ENCODE results near the gene CDK7.
"Not testable (repeated sequence)": the region's sequence is repeated elsewhere in the genome, so short reads cannot be mapped to it uniquely, and the experiment has no call there.

CDK7 gene

DNA sequence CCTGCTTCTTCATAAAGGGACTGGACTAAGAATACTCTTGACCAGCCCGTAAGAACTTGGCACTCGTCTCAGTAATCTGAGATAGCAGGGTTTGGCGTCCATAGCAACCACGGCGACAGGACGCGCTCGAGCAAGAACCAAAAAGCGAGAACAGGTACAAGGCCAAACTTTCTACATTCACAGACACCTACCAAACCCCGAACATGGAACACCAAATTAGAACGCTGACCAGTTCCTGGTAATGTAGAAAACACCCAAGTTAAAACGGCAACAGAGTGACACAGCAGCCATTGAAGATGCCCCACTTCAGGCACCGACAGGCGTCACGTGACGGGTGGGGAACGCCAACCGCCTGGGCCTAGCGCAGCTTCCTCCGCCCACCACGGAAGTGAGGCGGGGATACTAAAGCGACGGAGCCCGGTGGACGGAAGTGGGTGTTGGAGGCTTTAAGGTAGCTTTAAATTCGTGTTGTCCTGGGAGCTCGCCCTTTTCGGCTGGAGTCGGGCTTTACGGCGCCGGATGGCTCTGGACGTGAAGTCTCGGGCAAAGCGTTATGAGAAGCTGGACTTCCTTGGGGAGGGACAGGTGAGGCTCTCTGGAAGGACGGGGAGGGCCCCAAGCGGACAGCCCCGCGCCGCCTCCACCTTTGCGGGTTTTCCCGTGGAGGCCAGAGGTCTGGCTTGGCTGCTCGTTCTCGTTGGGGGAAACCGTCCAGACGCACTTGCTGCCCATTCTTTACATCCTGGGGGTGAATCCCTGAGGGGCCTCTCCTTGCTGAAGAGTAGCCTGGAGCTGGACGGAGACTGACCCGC, at the start of gene CDK7:
Gene CDK7, plus strand, starts transcription at position 430 of the 812 bp plus-strand sequence. Its CDS starts 90 bp downstream, at position 520.
- peak; percentile 87 for DNase-seq (ENCODE audit: low read depth)

DNA sequence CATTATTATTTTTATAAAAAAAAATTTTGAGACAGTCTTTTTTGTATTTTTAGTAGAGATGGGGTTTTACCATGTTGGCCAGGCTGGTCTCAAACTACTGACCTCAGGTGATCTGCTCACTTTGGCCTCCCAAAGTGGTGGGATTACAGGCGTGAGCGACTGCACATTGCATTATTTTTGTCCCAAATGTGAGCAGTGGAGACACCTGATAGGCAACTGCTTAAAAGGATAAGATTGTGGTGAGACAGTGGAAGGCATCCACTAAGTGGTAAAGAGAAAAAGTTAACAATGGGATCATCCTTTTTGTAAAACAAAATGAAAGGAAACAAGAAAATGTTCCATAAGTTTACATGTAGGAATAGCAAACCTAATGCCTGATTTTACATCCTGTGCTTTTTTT, 47.3 kb upstream of the CDK7 start:
- no peak for DNase-seq (ENCODE audit: low read depth)

DNA sequence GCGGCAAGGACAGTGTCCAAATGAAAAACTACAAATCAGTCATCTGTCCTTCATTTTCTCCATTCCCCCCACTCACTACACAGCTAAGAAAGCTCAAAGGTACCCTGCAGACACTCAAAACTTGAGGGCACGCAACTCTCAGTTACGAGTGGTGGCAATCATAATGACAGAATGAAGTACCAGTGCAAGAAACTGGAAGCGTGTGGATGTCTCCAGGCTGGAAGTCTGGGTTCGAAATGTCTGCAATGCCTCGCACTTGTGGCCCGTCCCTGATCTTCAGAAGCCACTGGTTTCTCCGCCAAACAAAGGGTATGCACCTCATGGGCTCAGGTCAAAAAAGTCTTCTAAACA, 45.9 kb upstream of the CDK7 start:
- DNase-seq (ENCODE audit: low read depth): no peak

DNA sequence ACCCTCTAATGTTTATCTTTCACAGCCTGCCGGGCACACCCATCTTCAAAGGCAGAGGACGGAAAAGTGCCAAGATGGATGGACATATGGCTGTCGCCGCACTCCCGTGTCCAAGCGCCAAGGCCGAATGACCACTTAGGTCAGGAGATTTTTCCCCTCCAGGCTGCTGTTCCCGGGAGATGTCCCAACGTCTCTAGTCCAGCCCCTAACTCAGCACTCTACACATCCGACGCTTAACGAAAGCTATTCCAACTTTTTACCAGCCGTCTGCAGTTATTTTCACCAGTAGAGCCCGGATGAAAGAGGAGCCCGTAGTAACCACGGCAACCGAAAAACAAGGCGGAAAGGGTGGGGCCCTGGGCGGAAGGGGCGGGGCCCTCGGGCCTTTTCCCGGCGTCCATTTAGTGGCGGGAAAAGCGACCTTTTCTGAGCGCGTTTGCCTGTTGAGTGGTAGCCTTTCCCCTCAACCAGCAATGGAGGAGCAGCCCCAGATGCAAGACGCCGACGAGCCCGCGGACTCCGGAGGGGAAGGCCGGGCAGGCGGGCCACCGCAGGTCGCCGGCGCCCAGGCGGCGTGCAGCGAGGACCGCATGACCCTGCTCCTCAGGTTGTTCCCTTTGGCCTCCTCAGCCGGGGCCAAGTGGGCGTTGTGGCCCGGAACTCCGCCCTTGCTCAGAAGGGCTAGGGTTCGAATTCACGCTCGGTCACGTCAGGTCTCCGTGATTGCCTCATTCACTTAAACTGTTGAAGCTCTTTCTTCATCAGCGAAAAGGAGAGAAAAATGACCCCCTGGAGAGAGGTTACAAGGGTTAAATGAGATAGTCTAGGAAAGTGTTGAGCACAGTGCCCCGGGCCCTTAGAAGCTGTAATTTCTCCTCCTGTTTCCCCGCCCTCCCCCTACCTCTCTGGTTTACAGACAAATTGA, 45.3 kb upstream of the CDK7 start, which contains the start of gene CENPH:
Gene CENPH, plus strand, starts transcription at position 422 of the 925 bp plus-strand sequence. Its CDS starts 52 bp downstream, at position 474.
- peak; percentile 87 for DNase-seq (ENCODE audit: low read depth)

DNA sequence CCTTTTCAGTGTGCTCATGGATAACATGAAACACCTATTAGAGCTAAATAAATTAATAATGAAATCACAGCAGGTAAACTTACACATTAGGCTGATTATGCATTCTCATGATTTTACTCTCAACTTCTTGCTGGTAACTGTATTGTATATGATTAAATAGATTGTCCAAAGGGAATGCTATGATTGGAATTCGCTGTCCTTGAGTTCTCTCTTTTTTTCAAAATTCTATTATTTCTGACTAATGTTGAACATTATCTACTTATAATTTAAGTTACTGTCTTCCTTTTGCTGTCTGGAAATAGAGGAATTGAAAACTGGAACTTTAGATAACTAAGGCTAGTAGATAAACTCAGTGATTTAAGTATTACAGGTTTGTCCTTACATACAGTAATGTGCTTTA, 32.2 kb upstream of the CDK7 start:
- DNase-seq (ENCODE audit: low read depth): no peak

DNA sequence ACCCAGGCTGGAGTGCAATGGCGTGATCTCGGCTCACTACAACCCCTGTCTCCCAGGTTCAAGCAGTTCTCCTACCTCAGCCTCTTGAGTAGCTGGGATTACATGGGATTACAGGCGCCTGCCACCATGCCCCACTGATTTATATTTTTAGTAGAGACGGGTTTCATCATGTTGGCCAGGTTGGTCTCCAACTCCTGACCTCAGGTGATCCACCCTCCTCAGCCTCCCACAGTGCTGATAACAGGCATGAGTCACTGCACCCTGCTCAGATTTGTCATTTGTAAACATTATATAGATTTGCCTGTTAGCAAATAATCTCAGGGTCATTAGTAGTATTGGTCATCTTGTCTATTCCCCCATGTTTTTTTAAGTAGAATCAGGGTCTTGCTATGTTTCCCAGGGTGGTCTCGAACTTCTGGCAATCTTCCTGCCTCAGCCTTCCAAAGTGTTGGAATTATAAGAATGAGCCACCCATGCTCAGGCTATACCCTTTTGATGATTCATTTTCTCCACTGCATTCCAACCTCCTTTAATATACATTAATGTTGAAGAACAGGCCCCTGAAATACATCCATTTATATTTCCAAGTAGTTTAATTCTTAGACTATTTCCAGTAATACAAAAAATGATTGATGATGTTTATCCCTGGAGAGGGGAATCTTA, 28.0 kb upstream of the CDK7 start:
- DNase-seq (ENCODE audit: low read depth): no peak

DNA sequence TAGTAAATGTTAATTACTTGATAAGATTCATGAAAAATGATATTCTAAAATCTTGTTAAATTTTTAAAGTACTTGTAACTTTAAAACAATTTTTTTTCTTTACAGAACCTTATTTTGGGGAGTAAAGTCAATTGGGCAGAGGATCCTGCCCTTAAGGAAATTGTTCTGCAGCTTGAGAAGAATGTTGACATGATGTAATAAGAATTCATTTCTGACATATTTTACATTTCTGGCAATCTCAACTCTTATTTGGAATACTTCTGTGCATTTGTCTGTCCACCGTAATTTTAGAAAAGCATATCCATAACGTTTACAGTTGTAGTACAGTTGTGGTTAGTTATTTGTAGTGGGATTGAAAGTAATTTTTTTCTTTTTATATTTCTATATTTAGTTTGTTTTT, 25.1 kb upstream of the CDK7 start:
- no peak for DNase-seq (ENCODE audit: low read depth)

DNA sequence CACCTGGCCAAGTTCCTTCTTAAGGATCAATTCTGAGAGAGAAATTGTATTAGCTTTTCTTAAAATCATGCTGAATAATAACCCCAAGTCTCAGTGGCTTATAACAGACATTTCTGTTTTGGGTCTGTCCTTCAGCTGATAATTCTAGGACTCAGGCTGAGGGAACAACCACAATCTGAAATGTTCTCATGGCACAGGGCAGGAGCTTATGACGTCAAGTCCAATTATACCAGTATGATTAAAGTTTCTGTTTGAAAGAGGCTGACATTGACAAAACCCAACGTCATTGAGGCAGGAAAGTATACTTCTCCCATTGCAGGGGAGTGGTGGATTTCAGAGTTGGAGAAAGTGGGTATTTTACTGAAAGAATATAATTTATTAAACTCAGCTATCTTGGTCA, 23.5 kb upstream of the CDK7 start:
- DNase-seq (ENCODE audit: low read depth): no peak

DNA sequence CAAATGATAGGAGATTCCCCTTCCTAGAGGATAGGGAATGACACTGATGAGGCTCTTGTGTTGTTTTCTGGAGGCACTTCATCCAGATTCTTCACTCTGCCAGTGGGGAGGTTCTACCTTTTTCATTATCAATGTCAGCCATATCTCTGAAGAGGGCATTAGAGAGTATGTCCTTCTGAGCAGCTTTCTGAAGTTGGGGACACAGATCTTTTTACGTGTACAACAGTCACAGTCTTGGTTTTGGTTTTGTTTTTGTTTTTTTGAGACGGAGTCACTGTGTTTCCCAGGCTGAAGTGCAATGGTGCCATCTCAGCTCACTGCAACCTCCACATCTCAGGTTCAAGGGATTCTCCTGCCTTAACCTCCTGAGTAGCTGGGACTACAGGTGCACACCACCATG, 22.7 kb upstream of the CDK7 start:
- no peak for DNase-seq (ENCODE audit: low read depth)

DNA sequence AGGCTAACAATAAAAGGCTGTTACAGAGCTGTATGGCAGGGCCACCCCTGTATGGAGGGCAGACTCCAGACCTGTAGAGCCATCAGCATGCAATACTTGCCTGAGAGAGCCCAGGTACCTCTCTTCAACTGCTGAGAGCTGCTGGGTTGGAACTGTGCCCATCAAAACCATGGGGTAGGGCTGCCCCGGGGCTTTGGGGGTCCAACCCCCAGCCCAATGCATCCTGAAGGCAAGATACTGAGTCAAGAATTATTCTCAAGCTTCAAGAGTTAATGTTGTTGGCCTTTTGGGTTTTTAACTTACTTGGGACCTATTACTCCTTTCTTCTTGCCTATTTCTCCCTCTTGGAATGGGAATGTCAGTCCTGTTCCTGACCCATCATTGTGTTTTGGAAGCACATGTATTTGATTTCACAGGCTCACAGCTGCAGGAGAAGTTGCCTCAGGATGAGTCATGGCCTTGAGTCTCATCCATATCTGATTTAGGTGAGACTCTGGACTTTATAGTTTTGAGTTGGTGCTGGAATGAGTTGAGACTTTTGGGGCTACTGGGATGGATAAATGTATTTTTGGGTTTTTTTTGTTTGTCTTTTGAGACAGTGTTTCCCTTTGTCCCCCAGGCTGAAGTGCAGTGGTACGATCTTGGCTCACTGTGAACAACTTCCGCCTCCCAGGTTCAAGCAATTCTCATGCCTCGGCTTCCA, 21.0 kb upstream of the CDK7 start:
- DNase-seq (ENCODE audit: low read depth): no peak

DNA sequence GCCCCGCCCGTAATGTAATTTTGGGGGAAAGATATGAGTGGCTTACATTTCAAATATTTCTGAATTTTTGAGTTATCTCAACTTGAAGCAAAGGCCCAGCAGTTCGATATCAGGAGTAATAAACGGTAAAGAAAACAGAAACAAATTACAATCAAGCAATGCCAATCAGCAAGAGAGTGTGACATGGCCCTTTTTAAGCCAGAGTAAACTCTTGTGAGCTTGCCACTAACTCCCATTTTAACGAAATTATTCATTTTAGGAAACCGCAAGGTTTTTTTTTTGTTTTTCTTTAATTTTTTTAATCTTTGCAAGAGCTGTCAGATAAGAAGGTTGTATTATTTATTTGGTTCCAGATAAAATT, 17.6 kb upstream of the CDK7 start:
- no peak for DNase-seq (ENCODE audit: low read depth)

DNA sequence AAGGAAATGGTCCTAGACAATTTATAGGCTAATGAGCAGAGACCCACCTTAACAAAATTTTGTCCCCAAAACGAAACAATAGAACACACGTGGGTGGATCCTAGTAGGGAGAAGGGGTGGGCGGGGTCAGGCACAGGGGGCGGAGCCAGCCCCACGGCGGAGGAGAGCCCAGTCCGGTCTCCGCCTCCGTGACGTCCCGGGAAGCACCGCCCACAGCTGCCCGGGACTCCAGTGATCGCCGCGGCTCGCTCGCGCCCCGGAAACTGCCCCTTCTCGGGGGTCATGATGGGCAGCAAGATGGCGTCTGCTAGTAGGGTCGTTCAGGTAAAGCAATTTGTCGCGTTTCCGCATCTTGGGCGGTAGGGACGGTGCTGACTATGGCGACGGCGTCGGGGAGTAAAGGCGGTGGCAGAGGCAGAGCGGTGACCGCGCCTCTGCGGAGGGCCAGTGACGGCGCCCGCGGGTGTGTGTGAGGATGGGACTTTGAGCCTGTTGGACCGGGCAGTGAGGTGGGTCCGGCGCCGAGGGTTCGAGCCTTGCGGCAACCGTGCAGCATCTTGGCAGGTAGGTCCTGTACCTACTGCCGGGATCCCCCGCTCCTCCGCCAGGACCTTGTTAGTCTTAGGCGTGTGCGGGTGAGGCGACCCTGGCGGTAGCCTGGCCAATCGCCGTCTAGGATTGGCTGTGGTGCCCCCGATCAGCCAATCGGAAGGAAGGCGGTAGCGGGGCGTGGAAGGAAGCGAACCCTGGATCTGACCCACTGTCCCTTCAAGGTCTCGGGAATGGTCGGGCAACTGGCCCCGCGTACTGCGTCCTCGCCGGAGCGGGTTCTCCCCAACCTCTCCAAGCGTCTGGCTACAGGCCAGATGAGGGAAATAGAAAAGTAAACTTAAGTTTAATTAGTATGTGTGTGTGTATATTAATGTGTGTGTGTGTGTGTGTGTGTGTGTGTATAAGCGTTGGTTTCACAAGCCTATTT, 16.8 kb upstream of the CDK7 start:
- peak; percentile 90 for DNase-seq (ENCODE audit: low read depth)

DNA sequence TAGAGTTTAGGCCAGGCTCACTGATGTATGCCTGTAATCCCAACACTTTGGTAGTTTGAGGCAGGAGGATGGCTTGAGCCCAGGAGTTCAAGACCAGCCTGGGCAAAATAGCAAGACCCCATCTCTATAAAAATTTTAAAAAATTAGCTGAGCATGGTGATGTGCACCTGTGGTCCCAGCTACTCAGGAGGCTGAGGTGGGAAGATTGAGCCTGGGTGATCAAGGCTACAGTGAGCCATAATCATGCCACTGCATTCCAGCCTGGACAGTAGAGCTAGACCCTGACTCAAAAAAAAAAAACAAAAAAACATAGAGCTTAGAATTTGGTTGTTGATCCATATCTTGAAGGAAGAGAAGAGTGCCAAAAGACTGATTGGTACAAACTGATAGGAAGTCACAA, 14.7 kb upstream of the CDK7 start:
- DNase-seq (ENCODE audit: low read depth): no peak

DNA sequence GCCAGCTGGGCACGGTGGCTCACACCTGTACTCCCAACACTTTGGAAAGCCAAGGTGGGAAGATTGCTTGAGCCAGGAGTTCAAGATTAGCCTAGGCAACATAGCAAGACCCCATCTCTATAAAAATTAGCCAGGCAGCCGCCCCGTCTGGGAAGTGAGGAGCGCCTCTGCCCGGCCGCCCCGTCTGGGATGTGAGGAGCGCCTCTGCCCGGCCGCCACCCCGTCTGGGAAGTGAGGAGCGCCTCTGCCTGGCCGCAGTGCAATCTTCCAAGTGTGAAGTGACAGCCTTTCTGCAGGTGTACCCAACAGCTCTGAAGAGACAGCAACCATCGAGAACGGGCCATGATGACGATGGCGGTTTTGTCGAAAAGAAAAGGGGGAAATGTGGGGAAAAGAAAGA, 14.3 kb upstream of the CDK7 start:
- DNase-seq (ENCODE audit: low read depth): not testable (repeated sequence)

DNA sequence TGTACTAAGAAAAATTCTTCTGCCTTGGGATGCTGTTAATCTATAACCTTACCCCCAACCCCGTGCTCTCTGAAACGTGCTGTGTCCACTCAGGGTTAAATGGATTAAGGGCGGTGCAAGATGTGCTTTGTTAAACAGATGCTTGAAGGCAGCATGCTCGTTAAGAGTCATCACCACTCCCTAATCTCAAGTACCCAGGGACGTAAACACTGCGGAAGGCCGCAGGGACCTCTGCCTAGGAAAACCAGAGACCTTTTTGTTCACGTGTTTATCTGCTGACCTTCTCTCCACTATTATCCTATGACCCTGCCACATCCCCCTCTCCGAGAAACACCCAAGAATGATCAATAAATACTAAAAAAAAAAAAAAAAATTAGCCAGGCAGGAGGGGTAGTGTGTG, 13.9 kb upstream of the CDK7 start:
- DNase-seq (ENCODE audit: low read depth): not testable (repeated sequence)

DNA sequence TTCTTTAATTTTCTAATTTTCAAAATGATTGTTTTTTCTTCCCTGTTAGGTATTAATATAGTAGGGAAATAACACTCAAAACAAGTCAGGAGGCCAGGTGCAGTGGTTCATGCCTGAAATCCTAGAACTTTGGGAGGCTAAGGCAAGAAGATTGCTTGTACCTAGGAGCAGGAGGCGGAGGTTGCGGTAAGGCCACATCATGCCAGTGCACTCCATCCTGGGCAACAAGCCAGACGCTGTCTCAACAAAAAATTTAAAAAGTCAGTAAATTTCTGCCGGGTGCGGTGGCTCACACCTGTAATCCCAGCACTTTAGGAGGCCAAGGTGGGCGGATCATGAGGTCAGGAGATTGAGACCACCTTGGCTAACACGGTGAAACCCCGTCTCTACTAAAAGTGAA, 10.2 kb upstream of the CDK7 start:
- no peak for DNase-seq (ENCODE audit: low read depth)

DNA sequence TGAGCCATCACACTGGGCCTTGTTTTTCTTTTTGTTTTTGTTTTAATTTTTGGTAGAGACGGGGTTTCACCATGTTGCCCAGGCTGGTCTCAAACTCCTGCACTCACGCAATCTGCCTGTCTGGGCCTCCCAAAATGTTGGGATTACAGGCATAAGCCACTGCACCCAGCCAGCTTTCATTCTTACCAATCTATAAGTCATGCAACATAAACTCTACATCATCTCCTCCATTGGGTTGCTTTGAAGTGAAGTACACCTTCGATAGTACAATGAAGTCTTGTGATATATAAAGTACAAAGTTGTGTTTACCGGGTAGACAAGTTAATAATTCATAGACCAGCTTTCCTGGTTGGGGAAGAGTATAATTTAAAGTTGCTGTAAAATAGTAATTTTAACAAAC, 8.8 kb upstream of the CDK7 start:
- DNase-seq (ENCODE audit: low read depth): no peak

DNA sequence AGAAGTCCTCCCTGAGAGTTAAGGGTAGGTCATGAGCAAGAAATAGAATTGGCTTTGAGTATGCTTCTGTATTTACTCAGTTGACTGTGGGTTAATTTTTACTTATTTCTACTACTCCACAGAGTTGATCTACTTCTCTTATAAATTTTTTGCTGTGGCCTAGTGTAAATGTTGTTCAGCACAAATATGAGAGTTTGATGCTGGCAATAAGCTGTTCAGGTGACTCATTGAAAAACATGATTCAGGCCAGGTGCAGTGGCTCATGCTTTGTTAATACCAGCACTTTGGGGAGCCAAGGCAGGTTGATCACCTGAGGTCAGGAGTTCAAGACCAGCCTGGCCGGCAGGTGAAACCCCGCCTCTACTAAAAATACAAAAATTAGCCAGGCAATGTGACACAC, 4.5 kb upstream of the CDK7 start:
- DNase-seq (ENCODE audit: low read depth): no peak

DNA sequence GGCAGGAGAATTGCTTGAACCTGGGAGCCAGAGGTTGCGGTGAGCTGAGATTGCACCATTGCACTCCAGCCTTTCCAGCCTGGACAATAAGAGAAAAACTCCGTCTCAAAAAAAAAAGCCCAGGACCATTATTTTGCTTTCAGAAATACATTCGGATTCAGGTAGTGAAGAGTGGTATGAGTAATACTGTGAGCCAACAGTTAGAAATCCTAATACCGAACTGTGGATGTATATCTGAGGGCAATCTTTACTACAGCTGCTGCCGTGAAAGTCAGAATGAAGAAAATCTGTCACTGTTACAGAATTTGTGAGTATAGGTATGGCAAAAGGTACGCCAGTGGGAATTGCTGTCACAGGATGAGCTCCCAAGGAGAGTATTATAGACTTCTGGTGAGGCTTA, 3.4 kb upstream of the CDK7 start:
- DNase-seq (ENCODE audit: low read depth): no peak

DNA sequence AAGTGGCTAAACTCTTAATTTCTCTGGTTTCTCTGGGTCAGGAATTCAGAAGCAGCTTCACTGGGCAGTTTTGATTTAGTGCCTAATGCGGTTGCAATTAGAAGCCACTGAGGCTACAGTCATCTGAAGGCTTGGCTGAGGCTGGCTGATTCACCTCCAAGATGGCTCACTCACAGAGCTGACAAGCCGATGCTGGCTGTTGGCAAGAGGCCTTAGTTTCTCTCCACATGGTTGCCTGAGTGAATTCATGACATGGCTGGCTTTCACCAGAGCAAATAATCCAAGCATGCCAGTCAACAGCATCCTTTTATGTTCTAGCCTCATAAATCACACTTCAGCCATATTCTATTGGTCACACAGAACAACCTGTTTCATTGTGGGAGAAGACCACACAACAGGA, 2.8 kb upstream of the CDK7 start:
- DNase-seq (ENCODE audit: low read depth): no peak

DNA sequence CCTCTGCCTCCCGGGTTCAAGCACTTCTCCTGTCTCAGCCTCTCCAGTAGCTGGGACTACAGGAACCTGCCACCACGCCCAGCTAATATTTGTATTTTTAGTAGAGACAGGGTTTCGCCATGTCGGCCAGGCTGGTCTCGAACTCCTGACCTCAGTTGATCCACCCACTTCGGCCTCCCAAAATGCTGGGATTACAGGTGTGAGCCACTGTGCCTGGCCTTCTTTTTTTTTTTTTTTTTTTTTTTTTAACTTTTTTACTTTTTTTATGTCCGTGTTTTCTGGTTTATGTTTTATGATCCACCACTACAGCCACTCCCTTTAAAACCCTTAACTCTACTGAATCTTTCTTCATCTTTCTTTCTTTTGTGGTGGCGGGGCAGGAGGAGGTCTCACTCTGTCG, 2.0 kb downstream of the CDK7 start:
- DNase-seq (ENCODE audit: low read depth): not testable (repeated sequence)

Measured in stimulated activated CD8-positive, alpha-beta memory T cell treated with anti-CD3 and anti-CD28 coated beads, Interleukin-12 subunit alpha, Interleukin-12 subunit beta, amount 100 ng/mL, for 1 hour (primary cell).